Anterior cingulate cortex (tissue), 58 donors: ENCODE data around the gene ATF3.

Source experiments
- DNase-seq, 58 donors: peaks; one replicate each; lab custom pipeline; 2025; lab: John Stamatoyannopoulos, UW

Gene ATF3

GRCh38 chr1:212586206-212587015 is 22.1 kb upstream of the ATF3 start:
- no peak for DNase-seq

- DNase-seq: no peak
These were observed 21.3 kb upstream of the ATF3 start for GRCh38 chr1:212587016-212587887.

- no peak for DNase-seq
These were observed 20.6 kb upstream of the ATF3 start for GRCh38 chr1:212587888-212588510.

GRCh38 chr1:212589446-212589845 is 19.1 kb upstream of the ATF3 start:
- DNase-seq: no peak

GRCh38 chr1:212591922-212592321 is 16.6 kb upstream of the ATF3 start:
- no peak for DNase-seq

GRCh38 chr1:212593821-212594251 is 14.7 kb upstream of the ATF3 start:
- no peak for DNase-seq

- no peak for DNase-seq
These were observed 13.9 kb upstream of the ATF3 start for GRCh38 chr1:212594640-212595039.

- DNase-seq: no peak
These were observed 13.3 kb upstream of the ATF3 start for GRCh38 chr1:212595229-212595628.

GRCh38 chr1:212595787-212596714 is 12.5 kb upstream of the ATF3 start:
- DNase-seq: no peak

GRCh38 chr1:212596798-212597197 is 11.8 kb upstream of the ATF3 start:
- no peak for DNase-seq

- DNase-seq: no peak
These were observed 11.1 kb upstream of the ATF3 start for GRCh38 chr1:212597487-212597886.

GRCh38 chr1:212600071-212600915 is 8.3 kb upstream of the ATF3 start:
- DNase-seq: no peak

GRCh38 chr1:212600980-212601379 is 7.6 kb upstream of the ATF3 start:
- DNase-seq: no peak

GRCh38 chr1:212601524-212601923 is 7.0 kb upstream of the ATF3 start:
- no peak for DNase-seq

- DNase-seq: peak in 1 of 58 donors; percentile 5
These were observed 2.8 kb upstream of the ATF3 start for GRCh38 chr1:212605441-212606394.

- peak in 4 of 58 donors; percentile 12 to 42 (median 22) for DNase-seq
These were observed 2.0 kb upstream of the ATF3 start for GRCh38 chr1:212606395-212607205.
